VCaP (cell line): ENCODE measurements around the gene RYR3.
A peak's percentile ranks its signal among the peaks of the same experiment; 100 is the strongest.

Experiments
- H3K27ac ChIP-seq: fragments of 450-650 bp; 2 replicates; pipeline ENCODE4 v1.5.1; 2017
- TF ChIP-seq, protein P1 (sequence below): fragments of 450-650 bp; conservative IDR thresholded peaks from 2 replicates; pipeline ENCODE4 v1.5.1; 2017; ENCODE audit warnings: mild to moderate bottlenecking, moderate library complexity

The RYR3 gene

DNA sequence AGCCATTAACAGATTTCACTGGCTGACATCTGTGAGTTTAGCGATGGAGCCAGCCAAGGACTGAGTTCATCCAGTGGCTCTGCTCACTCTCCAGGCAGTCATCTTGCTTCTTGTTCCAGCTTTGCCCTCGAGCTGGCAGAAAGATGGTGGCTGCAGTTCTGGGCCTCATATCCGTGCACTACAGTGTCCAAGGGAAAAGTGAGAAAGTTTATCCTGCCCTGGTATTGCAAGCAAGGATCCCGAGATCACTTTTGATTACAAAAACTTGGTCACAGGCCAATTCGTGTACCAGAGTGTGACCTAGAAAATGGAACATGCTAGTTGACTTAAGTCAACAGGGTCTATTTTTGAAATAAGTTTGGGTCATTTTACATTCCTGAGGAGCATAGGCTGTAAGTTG lies 369.6 kb downstream of the RYR3 start:
- H3K27ac ChIP-seq: peak overlapping the region; percentile 66
- TF ChIP-seq, protein P1, sequence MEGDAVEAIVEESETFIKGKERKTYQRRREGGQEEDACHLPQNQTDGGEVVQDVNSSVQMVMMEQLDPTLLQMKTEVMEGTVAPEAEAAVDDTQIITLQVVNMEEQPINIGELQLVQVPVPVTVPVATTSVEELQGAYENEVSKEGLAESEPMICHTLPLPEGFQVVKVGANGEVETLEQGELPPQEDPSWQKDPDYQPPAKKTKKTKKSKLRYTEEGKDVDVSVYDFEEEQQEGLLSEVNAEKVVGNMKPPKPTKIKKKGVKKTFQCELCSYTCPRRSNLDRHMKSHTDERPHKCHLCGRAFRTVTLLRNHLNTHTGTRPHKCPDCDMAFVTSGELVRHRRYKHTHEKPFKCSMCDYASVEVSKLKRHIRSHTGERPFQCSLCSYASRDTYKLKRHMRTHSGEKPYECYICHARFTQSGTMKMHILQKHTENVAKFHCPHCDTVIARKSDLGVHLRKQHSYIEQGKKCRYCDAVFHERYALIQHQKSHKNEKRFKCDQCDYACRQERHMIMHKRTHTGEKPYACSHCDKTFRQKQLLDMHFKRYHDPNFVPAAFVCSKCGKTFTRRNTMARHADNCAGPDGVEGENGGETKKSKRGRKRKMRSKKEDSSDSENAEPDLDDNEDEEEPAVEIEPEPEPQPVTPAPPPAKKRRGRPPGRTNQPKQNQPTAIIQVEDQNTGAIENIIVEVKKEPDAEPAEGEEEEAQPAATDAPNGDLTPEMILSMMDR: no peak

DNA sequence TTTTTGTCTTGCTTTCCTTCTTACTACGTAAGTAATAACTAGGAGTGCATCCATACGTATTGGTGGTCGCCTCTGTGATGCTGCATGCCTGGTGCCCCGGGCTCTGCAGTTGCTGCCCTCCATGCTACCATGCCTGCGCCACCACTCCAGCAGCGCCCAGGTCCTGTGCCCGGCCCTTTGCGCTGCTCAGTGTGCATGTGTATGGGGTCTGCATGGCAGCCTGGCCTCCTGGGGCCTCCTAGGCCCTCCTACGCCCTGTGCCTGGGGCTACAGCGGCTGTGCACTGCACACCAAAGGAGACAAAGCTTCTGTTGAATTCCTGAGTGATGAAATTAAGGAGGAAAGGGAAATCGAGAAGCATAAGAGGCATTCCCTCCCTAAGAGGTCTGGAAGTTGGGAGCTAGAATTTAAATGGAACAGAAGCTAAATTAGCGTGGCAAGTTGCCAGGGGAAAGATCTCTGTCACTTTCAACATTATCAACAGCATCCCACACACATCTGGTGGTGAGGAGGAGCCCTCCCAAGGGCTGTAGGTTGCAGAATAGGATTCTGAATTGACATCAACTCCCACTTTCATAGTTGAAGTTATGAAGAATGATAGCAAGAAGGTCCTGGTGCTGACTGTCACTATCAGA lies 382.5 kb downstream of the RYR3 start:
- no peak overlapping the region for H3K27ac ChIP-seq
- TF ChIP-seq, protein P1: no peak

DNA sequence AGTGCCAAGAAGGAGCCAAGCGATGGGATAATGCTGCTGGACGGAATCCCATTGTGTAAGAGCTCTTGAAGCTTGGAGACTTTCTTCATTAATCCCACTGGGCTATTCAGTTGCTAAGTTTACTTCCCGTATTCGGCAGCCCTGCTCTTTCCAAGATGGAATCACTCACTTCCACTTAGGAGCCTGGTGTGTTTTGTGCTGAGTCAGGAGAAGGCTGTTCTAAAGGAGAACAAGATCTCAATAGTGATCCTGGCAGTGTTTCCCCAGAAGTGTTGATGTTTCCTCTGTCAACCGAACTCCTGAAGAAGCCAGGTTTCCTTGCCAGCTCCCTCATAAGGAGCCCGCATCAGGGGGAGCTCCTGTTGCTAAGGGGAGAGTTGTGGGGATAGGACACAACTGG lies 387.4 kb downstream of the RYR3 start:
- TF ChIP-seq, protein P1: no peak
- H3K27ac ChIP-seq: no peak overlapping the region

DNA sequence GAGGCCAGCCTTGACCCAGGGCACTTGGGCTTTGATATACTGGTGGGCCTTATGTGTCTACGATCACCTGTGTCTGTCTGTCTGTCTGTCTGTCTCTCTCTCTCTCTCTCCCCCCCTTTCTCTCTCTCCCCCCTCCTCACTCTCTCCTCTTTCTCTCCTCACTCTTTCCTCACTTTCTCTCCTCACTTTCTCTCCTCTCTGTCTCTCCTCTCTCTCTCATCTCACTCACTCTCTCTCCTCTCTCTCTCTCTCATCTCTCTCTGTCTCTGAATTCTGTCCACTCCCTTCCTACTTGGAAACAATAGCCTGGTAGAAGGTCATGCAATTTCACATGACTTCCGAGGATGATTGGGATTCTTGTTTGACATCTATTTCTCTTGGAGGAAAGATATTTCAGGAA lies 388.4 kb downstream of the RYR3 start:
- TF ChIP-seq, protein P1: no peak

DNA sequence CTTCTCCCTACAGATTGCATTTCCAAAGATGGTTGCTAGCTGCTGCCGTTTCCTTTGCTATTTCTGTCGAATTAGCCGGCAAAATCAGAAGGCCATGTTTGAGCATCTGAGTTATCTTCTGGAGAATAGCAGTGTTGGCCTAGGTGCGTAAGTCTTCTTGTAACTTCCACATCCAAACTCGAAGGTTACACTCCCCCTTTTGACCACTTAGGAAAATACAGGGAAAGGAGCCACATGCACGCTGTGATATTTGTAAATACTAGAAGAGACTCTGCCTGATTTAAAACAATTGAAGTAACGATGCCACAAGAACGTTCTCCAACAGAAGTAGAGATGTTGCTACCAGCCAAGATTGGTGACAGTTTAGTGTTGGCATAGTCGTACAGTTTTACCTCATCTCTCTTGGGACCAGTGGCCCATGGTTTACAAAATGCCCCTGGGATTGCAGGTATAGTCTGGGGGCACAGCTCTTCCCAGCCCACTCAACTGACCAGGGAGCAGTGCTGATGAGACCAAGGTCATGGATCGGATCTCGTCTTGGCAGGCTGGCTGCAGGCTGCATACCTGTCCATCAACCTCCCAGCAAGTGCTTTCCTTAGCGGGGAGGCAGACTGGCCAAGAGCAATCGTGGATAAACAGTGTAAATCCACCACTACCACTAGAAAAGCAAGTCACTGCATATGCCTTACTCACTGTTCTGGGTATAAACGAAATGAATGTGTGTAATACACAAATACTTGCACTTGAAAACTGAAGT lies 389.1 kb downstream of the RYR3 start:
- H3K27ac ChIP-seq: no peak overlapping the region
- TF ChIP-seq, protein P1: peak; percentile 44; the same call in 1 of the 2 replicates

More for the DNA sequence above, 388.4 kb downstream of the RYR3 start:
- no peak overlapping the region for H3K27ac ChIP-seq

DNA sequence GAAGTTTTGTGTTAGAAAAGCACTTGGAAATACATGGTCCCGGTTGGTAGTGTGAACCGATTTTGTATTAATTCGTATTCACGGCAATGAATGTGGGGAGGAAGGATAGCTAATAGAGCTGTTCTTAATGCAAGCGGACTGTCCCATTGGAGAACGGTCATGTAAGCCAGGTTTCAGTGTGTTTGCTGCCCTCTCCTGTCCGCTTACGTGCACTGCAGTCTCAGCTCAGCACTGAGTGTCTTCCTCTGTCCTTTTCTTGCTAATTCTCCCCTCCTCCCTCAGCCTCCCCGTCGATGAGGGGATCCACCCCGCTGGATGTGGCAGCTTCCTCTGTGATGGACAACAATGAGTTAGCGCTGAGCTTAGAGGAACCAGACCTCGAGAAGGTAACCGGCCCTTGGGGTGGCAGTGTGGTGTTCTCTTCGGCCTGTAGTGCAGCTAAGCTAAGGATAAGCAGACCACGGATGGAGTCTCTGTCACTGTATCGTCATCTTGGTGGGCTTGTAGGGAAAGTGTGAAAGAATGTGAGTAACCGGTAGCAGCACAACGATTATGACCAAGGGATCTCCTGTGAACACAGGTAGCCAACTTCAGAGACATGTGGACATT lies 390.0 kb downstream of the RYR3 start:
- TF ChIP-seq, protein P1: peak; percentile 89

DNA sequence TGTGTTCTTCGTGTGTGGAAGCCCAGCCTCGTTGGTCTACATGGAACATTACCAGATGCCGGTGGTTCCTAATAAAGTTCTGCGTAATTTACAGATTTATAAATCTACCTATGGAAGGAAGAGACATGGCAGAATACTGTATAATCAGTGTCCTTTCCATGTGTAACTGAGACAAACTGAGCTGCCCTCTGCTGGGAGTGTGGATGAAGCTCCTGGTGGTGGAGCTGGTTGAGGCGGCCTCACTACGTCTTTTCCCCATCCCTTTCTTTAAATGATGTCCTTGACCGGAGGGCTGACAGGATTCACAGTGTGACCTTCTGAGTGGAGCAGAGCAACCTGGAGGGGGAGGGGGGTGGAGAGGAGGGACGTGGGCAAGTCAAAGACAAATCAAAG lies 390.5 kb downstream of the RYR3 start:
- TF ChIP-seq, protein P1: no peak
- H3K27ac ChIP-seq: no peak overlapping the region

More for the DNA sequence above, 390.0 kb downstream of the RYR3 start:
- H3K27ac ChIP-seq: no peak overlapping the region
